ENCODE measurements around the gene PRDM11.

DNA sequence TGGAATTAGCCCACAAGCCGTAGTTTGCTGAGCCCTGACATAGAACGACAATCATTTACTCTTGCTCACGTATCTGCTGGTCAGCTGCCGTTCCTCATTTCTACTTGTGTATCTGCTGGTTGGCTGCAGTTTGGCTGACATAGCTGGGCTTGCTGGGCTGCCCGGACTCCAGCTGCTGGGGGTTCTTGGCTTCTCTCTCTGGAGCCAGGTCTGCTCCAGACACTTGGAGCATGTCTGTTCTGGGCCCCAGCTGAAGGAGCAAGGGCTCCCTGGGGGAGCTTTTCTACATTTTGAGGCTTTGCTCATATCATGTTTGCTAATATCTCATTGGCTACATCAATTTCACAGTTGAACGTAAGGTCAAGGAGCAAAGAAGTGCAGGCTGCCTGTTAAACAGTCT, 47.3 kb downstream of the PRDM11 start:
- TF ChIP-seq POLR2A (IDR thresholded peaks at IDR 0.05; ENCODE audit: low read depth, low read length) (no peak), POLR2AphosphoS5 (IDR thresholded peaks at IDR 0.05; ENCODE audit: low read depth, low read length) (no peak), SPI1 (IDR thresholded peaks at IDR 0.05; ENCODE audit: low read depth, low read length) (no peak), TAF1 (IDR thresholded peaks at IDR 0.05; ENCODE audit: low read depth, low read length) (no peak)
